GM23338 (cell line): ENCODE data around the gene C1orf216. TPM values are rescaled to one million over a fixed set of nuclear protein-coding genes. Genes with fewer than 3 reads are reported as not detected.

ENCODE experiments used
- ATAC-seq: fragments of 200-7000 bp; cut with Tn5 transposase; 3 replicates; pipeline ENCODE4 v1.9.1; 2020
- DNase-seq: peaks from one replicate; pipeline ENCODE4 v3.0.0-alpha.2; 2015; ENCODE audit warnings: low spot score
- H2AFZ ChIP-seq: fragments of 200-600 bp; sonication (generic); 2 replicates; pipeline ENCODE4 v1.8.0; 2016; ENCODE audit warnings: antibody characterized with exemption, mild to moderate bottlenecking, moderate library complexity
- H3F3A ChIP-seq: fragments of 200-600 bp; sonication (generic); replicated peaks from 2 replicates; pipeline ENCODE4 v1.8.0; 2017; ENCODE audit warnings: antibody characterized with exemption, mixed run types, low read depth
- H3K27ac ChIP-seq: fragments of 200-600 bp; sonication (generic); 2 replicates; pipeline ENCODE4 v1.6.1; 2016; ENCODE audit warnings: low read depth
- H3K27me3 ChIP-seq: fragments of 200-600 bp; sonication (generic); 2 replicates; pipeline ENCODE4 v1.8.0; 2016; ENCODE audit warnings: mild to moderate bottlenecking, mixed run types, moderate library complexity; ENCODE audit not compliant: insufficient read depth
- H3K36me3 ChIP-seq: fragments of 200-600 bp; sonication (generic); 2 replicates; pipeline ENCODE4 v1.8.0; 2016; ENCODE audit warnings: mild to moderate bottlenecking; ENCODE audit not compliant: insufficient read depth
- H3K4me1 ChIP-seq: fragments of 200-600 bp; sonication (generic); 2 replicates; pipeline ENCODE4 v1.8.0; 2016; ENCODE audit warnings: mild to moderate bottlenecking, moderate library complexity; ENCODE audit not compliant: insufficient read depth
- H3K4me2 ChIP-seq: fragments of 200-600 bp; sonication (generic); 2 replicates; pipeline ENCODE4 v1.7.1; 2017; ENCODE audit warnings: mixed run types
- H3K4me3 ChIP-seq: fragments of 200-600 bp; sonication (generic); 2 replicates; pipeline ENCODE4 v1.6.1; 2016; ENCODE audit warnings: mixed run types
- H3K79me2 ChIP-seq: fragments of 200-600 bp; sonication (generic); replicated peaks from 2 replicates; pipeline ENCODE4 v1.8.0; 2017; ENCODE audit warnings: mild to moderate bottlenecking; ENCODE audit not compliant: insufficient read depth
- H3K9me2 ChIP-seq: fragments of 200-600 bp; sonication (generic); 2 replicates; pipeline ENCODE4 v1.8.0; 2017; ENCODE audit not compliant: insufficient read depth
- H4K20me1 ChIP-seq: fragments of 200-600 bp; sonication (generic); replicated peaks from 2 replicates; pipeline ENCODE4 v1.8.0; 2017; ENCODE audit warnings: mild to moderate bottlenecking; ENCODE audit not compliant: insufficient read depth
- H3K27ac Mint-ChIP-seq: 2 replicates; pipeline ENCODE4 v1.8.0; 2020; ENCODE audit warnings: inconsistent platforms, mild to moderate bottlenecking, moderate library complexity, mixed read lengths
- H3K27me3 Mint-ChIP-seq: 3 replicates; pipeline ENCODE4 v1.8.0; 2022; ENCODE audit warnings: low read depth, mild to moderate bottlenecking, moderate library complexity, mixed read lengths, inconsistent platforms; ENCODE audit not compliant: insufficient read depth, poor library complexity
- H3K36me3 Mint-ChIP-seq: 3 replicates; pipeline ENCODE4 v1.8.0; 2021; ENCODE audit warnings: low read depth, mild to moderate bottlenecking, inconsistent platforms, moderate library complexity, mixed read lengths
- H3K4me1 Mint-ChIP-seq: 3 replicates; pipeline ENCODE4 v1.8.0; 2020; ENCODE audit warnings: mild to moderate bottlenecking, inconsistent platforms, mixed read lengths
- H3K4me3 Mint-ChIP-seq: 3 replicates; pipeline ENCODE4 v1.8.0; 2021; ENCODE audit warnings: moderate library complexity, mild to moderate bottlenecking, inconsistent platforms, mixed read lengths
- H3K9me3 Mint-ChIP-seq: 3 replicates; pipeline ENCODE4 v1.8.0; 2020; ENCODE audit warnings: moderate library complexity, mild to moderate bottlenecking, inconsistent platforms, mixed read lengths
- CREB1 ChIP-seq: fragments of 250-450 bp; sonication (Bioruptor Pico); IDR thresholded peaks from 2 replicates; pipeline ENCODE4 v1.5.0; 2020; ENCODE audit warnings: low read depth, mild to moderate bottlenecking, moderate library complexity
- ETS1 ChIP-seq: IDR thresholded peaks from 2 replicates; pipeline ENCODE4 v1.6.1; 2016; ENCODE audit warnings: antibody characterized with exemption
- EZH2phosphoT487 ChIP-seq: fragments of 200-600 bp; sonication (generic); IDR thresholded peaks from one replicate; pipeline ENCODE4 v1.8.1; 2018; ENCODE audit warnings: antibody characterized with exemption; ENCODE audit not compliant: unreplicated experiment
- JUNB ChIP-seq: IDR thresholded peaks from one replicate; pipeline ENCODE4 v1.6.1; 2016; ENCODE audit warnings: antibody characterized with exemption; ENCODE audit not compliant: unreplicated experiment
- NANOG ChIP-seq: IDR thresholded peaks from 2 replicates; pipeline ENCODE4 v1.6.1; 2016; ENCODE audit warnings: antibody characterized with exemption, borderline replicate concordance
- POLR2AphosphoS5 ChIP-seq: IDR thresholded peaks from 2 replicates; pipeline ENCODE4 v1.6.1; 2016; ENCODE audit warnings: antibody characterized with exemption, low read depth
- STAT1 ChIP-seq: IDR thresholded peaks from one replicate; pipeline ENCODE4 v1.6.1; 2016; ENCODE audit warnings: antibody characterized with exemption; ENCODE audit not compliant: unreplicated experiment
- ZNF114 ChIP-seq: fragments of 250-450 bp; sonication (Bioruptor Pico); IDR thresholded peaks from 2 replicates; pipeline ENCODE4 v1.5.0; 2020; ENCODE audit warnings: mild to moderate bottlenecking, moderate library complexity
- long read RNA-seq: library from polyadenylated mRNA; unstranded; transcript quantifications from one replicate; pipeline ENCODE4 v2.0.0, GENCODE V29; 2020; ENCODE audit not compliant: unreplicated experiment
- polyA plus RNA-seq: library from polyadenylated mRNA; unstranded; fragments of >200 nt; fragmentation: Nextera tagmentation; extraction: Ambion mirVana; gene quantifications from 2 replicates; pipeline ENCODE4 v1.2.1, GENCODE V29; 2016
- total RNA-seq: library from RNA; depleted of rRNA; stranded (reverse); fragments of >200 nt; shearing (Covaris generic); gene quantifications from 2 replicates; pipeline ENCODE4 v1.2.3, GENCODE V29; 2014; rRNA removed
- TF ChIP-seq, protein P1 (sequence below), 2 experiments: fragments of 200-600 bp in 1 of 2; sonication (generic) in 1 of 2; conservative IDR thresholded peaks; 2 replicates each; pipeline versions ENCODE4 v1.5.1 to v1.6.1; 2016 to 2017; ENCODE audit warnings: antibody characterized with exemption in 2 of 2, low read depth in 2 of 2, mild to moderate bottlenecking in 2 of 2, moderate library complexity in 1 of 2

C1orf216 gene, protein sequence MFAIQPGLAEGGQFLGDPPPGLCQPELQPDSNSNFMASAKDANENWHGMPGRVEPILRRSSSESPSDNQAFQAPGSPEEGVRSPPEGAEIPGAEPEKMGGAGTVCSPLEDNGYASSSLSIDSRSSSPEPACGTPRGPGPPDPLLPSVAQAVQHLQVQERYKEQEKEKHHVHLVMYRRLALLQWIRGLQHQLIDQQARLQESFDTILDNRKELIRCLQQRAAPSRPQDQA
- total RNA-seq = 13.9 and 21.5 TPM in 2 replicates
- 4.0 and 4.7 TPM in 2 replicates for polyA plus RNA-seq
- long read RNA-seq, partial matches to known transcripts = 1 of 5 reads
- long read RNA-seq, other reads (novel, unspliced or antisense) = 1 of 5 reads

DNA sequence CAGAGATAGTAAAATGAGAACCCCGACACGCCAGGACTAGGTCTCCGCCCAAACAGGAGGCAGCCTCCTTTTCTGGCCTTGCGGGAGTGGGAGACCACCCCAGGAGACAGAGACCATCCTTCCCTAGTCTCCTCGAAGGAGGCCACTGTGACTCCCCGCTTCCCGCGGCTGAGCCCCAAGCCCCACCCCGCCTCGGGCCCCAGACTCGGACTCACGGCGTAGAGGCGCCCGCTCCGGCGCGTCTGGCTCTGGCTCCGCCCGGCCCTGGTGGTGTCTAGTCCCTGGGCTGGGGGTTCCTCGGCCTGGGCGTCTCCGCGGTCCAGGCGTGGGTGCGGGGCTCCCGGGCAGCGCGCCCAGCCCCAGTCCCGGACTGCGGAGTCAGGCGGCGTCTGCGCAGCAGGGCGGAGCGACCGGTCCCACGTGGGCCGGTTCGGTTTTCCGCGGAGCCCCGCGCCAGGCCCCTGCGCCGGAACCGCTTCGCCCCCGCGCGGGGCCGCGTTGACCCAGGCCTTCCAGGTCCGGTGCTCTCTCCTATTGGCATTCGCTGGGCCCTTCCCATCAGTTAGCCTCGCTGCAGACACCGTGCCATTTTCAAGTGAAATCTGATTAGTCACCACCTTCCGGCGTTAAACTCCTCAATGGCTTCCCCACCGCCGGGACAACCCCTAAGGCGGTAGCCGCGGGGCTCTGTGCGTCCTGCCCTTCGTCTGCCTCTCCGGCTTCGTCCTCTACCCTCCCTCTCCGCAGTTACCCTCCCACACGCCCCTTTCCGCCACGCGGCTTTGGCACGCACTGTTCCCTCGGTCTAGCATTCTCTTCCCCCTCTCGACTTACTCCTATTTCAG lies at the start of gene C1orf216:
Gene C1orf216, minus strand, starts transcription at position 393 of the 845 bp plus-strand sequence. CDS start 2,563 bp downstream, outside the sequence.
- peak; percentile 79 for ATAC-seq
- Mint-ChIP-seq H3K4me3 (peak within 1 kb of the TSS; percentile 81), H3K27me3 (peaks cover 11% of the 10 kb centered on the region), H3K4me1 (peaks cover 20% of the 10 kb centered on the region), H3K36me3 (peaks cover 9% of the 10 kb centered on the region), H3K9me3 (no peaks in the 10 kb centered on the region), H3K27ac (peak within 1 kb of the TSS; percentile 83)
- H3K4me3 ChIP-seq = peak within 1 kb of the TSS; percentile 63
- 0 out of 2 replicates have a peak within 1 kb of the TSS, but pooled peaks have one; percentile 39 for H3K27ac ChIP-seq
- no peaks in the 10 kb centered on the region for H3K79me2 ChIP-seq
- H3K27me3 ChIP-seq = 0 out of 2 replicates have a peak, but pooled peaks cover 4% of the 10 kb centered on the region
- H3K4me1 ChIP-seq = peaks cover 4% of the 10 kb centered on the region
- no peak for TF ChIP-seq JUNB
- TF ChIP-seq POLR2AphosphoS5 = peak; percentile 40; the same call in 1 of the 2 replicates
- DNase-seq = peak; percentile 81
- peak within 1 kb of the TSS; percentile 99 for H2AFZ ChIP-seq
- no peaks in the 10 kb centered on the region for H3K36me3 ChIP-seq
- H4K20me1 ChIP-seq = peaks cover 3% of the 10 kb centered on the region; the same call in 1 of the 2 replicates
- H3K4me2 ChIP-seq = peak within 1 kb of the TSS; percentile 82
- no peaks in the 10 kb centered on the region for H3K9me2 ChIP-seq
- peaks cover 12% of the 10 kb centered on the region; the same call in 1 of the 2 replicates for H3F3A ChIP-seq

DNA sequence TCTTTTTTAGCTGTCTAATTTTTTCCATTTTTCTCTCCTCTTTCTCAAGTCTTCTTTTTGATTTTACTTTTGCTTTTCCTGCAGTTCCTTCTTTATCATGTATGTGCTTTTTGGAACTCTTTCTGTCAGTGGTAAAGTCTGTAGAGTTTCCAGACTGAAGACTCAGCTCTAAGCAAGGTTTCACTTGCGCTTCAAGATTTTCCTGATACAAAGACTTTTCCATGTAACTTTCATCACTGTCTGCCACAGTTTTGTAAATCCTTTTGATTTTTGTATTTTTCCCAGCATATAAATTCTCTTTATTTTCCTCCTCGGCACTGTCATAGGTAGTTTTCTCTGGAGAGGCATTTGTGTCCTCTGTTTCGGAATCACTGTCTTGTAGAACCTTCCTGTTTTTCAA lies 45.6 kb upstream of the C1orf216 start:
- Histone ChIP-seq H3K79me2 (peaks cover 60% of the 10 kb centered on the region), H3K4me3 (no peak overlapping the region), H3K27ac (peak overlapping the region; percentile 18; the same call in 1 of the 2 replicates), H3K4me2 (no peak overlapping the region), H3K36me3 (peaks cover 22% of the 10 kb centered on the region), H3K9me2 (no peaks in the 10 kb centered on the region), H3F3A (no peaks in the 10 kb centered on the region), H4K20me1 (peaks cover 26% of the 10 kb centered on the region), H2AFZ (no peak overlapping the region), H3K4me1 (0 out of 2 replicates have a peak, but pooled peaks cover 2% of the 10 kb centered on the region), H3K27me3 (no peaks in the 10 kb centered on the region)
- Mint-ChIP-seq H3K9me3 (no peaks in the 10 kb centered on the region), H3K4me3 (no peak overlapping the region), H3K27me3 (no peaks in the 10 kb centered on the region), H3K27ac (peak overlapping the region; percentile 34; the same call in 1 of the 2 replicates), H3K36me3 (peaks cover 48% of the 10 kb centered on the region), H3K4me1 (peaks cover 8% of the 10 kb centered on the region)
- ATAC-seq = no peak
- no peak for DNase-seq
- TF ChIP-seq NANOG (no peak), POLR2AphosphoS5 (no peak), ETS1 (no peak), ZNF114 (CRISPR knock-in tag) (no peak), STAT1 (no peak), EZH2phosphoT487 (no peak), CREB1 (CRISPR knock-in tag) (no peak), JUNB (no peak)
- TF ChIP-seq, protein P1, sequence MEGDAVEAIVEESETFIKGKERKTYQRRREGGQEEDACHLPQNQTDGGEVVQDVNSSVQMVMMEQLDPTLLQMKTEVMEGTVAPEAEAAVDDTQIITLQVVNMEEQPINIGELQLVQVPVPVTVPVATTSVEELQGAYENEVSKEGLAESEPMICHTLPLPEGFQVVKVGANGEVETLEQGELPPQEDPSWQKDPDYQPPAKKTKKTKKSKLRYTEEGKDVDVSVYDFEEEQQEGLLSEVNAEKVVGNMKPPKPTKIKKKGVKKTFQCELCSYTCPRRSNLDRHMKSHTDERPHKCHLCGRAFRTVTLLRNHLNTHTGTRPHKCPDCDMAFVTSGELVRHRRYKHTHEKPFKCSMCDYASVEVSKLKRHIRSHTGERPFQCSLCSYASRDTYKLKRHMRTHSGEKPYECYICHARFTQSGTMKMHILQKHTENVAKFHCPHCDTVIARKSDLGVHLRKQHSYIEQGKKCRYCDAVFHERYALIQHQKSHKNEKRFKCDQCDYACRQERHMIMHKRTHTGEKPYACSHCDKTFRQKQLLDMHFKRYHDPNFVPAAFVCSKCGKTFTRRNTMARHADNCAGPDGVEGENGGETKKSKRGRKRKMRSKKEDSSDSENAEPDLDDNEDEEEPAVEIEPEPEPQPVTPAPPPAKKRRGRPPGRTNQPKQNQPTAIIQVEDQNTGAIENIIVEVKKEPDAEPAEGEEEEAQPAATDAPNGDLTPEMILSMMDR (conservative IDR thresholded peaks at IDR 0.05; ENCODE audit: low read depth in 2 of 2) = no peak
